Measurements from ENCODE around the gene MAPK8IP3. TPM values are rescaled to one million over a fixed set of nuclear protein-coding genes. Genes with fewer than 3 reads are reported as not detected.

MAPK8IP3 gene
- total and polyA plus RNA-seq, 9 of the 15 experiments (the other 6 are each of a cell fraction or from before 2014, with no cell fraction given), result 0.17 to 58.7 (median 16.7) TPM

DNA sequence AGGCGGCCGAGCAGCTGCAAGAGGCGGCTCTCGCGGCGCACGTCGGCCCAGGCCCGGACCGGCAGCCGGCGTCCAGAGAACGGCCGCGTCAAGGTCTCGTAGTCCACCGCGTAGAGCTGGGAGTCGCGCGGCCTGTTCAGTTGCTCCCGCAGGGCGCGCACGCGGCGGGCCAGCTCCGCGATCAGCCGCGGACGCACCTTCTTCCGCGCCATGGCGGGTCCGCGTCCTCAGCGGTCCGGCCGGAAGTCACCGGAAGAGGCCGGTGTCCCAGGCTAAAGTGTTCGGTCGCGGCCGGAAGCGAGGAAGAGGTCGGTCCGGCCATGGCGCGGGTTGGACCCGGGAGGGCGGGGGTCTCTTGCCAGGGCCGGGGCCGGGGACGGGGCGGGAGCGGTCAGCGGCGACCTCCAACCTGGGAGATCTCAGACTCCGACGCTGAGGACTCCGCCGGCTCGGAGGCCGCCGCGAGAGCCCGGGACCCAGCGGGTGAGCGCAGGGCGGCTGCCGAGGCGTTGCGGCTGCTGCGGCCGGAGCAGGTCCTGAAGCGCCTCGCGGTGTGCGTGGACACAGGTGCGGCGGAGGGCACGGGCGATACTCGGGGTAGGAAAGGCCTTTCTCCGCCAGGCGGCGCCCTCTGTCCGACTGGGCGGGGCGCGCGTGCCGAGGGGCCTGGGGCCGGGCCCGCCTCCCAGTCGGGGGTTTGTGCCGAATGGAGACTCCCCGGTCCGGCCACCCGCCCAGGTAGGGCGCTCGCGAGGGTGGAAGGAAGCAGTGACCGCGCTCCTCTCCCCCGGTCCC is 67.1 kb downstream of the MAPK8IP3 start, which contains the start of gene MRPS34 (continued):
- TF ChIP-seq, protein P1, sequence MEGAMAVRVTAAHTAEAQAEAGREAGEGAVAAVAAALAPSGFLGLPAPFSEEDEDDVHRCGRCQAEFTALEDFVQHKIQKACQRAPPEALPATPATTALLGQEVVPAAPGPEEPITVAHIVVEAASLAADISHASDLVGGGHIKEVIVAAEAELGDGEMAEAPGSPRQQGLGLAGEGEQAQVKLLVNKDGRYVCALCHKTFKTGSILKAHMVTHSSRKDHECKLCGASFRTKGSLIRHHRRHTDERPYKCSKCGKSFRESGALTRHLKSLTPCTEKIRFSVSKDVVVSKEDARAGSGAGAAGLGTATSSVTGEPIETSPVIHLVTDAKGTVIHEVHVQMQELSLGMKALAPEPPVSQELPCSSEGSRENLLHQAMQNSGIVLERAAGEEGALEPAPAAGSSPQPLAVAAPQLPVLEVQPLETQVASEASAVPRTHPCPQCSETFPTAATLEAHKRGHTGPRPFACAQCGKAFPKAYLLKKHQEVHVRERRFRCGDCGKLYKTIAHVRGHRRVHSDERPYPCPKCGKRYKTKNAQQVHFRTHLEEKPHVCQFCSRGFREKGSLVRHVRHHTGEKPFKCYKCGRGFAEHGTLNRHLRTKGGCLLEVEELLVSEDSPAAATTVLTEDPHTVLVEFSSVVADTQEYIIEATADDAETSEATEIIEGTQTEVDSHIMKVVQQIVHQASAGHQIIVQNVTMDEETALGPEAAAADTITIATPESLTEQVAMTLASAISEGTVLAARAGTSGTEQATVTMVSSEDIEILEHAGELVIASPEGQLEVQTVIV (CRISPR knock-in tag; IDR thresholded peaks at IDR 0.05; ENCODE audit: borderline replicate concordance), result no peak
- peak; percentile 23 for TF ChIP-seq TCF3 (CRISPR knock-in tag; IDR thresholded peaks at IDR 0.05)
- TF ChIP-seq ZNF316 (IDR thresholded peaks at IDR 0.05), result no peak
- TF ChIP-seq FOXP1 (CRISPR knock-in tag; IDR thresholded peaks at IDR 0.05), result 0 out of 2 replicates have a peak, but pooled peaks have one; percentile 41
- TF ChIP-seq ZNF324 (CRISPR knock-in tag; IDR thresholded peaks at IDR 0.05), result peak; percentile 57; the same call in 1 of the 2 replicates
- TF ChIP-seq, protein P2, sequence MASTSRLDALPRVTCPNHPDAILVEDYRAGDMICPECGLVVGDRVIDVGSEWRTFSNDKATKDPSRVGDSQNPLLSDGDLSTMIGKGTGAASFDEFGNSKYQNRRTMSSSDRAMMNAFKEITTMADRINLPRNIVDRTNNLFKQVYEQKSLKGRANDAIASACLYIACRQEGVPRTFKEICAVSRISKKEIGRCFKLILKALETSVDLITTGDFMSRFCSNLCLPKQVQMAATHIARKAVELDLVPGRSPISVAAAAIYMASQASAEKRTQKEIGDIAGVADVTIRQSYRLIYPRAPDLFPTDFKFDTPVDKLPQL (IDR thresholded peaks at IDR 0.05; ENCODE audit: extremely low read depth, insufficient read length), result no peak
- TF ChIP-seq SMARCA4 (IDR thresholded peaks at IDR 0.05), result no peak
- no peak for TF ChIP-seq ZNF311 (CRISPR knock-in tag; IDR thresholded peaks at IDR 0.05)
- no peak for TF ChIP-seq ILK (tag; IDR thresholded peaks at IDR 0.05; ENCODE audit: borderline replicate concordance, low read depth)
- TF ChIP-seq JUNB (CRISPR knock-in tag; conservative IDR thresholded peaks at IDR 0.05), result peak; percentile 28; the same call in 1 of the 2 replicates
- TF ChIP-seq ZNF212 (CRISPR knock-in tag; IDR thresholded peaks at IDR 0.05), result no peak; the same call in 1 of the 2 replicates
- TF ChIP-seq TFAM (CRISPR knock-in tag; conservative IDR thresholded peaks at IDR 0.05), result no peak
- TF ChIP-seq EZH2 (IDR thresholded peaks at IDR 0.05; ENCODE audit: borderline replicate concordance, low read depth, low read length), result no peak
- TF ChIP-seq RBFOX2 (IDR thresholded peaks at IDR 0.05; ENCODE audit: low read depth, low read length), result peak; percentile 85
- TF ChIP-seq ZNF398 (CRISPR knock-in tag; IDR thresholded peaks at IDR 0.05), result no peak
- peak; percentile 76 to 97 for TF ChIP-seq E2F6 (IDR thresholded peaks at IDR 0.05; ENCODE audit: borderline replicate concordance in 1 of 2, extremely low read depth in 1 of 2, insufficient read depth in 1 of 2, insufficient read length in 1 of 2, low read depth in 1 of 2, low read length in 1 of 2, poor library complexity in 1 of 2, severe bottlenecking in 1 of 2)
- TF ChIP-seq TGIF2 (CRISPR knock-in tag; IDR thresholded peaks at IDR 0.05), result no peak
- no peak for TF ChIP-seq KAT8 (IDR thresholded peaks at IDR 0.05; ENCODE audit: low read depth)
- TF ChIP-seq, protein P3, sequence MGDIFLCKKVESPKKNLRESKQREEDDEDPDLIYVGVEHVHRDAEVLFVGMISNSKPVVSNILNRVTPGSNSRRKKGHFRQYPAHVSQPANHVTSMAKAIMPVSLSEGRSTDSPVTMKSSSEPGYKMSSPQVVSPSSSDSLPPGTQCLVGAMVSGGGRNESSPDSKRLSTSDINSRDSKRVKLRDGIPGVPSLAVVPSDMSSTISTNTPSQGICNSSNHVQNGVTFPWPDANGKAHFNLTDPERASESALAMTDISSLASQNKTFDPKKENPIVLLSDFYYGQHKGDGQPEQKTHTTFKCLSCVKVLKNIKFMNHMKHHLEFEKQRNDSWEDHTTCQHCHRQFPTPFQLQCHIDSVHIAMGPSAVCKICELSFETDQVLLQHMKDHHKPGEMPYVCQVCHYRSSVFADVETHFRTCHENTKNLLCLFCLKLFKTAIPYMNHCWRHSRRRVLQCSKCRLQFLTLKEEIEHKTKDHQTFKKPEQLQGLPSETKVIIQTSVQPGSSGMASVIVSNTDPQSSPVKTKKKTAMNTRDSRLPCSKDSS (IDR thresholded peaks at IDR 0.05; ENCODE audit: low read depth, partially characterized antibody), result no peak
- no peak for TF ChIP-seq BRD9 (IDR thresholded peaks at IDR 0.05; ENCODE audit: low read depth, partially characterized antibody)
